ENCODE data around the gene DKK3.

DKK3 gene

GRCh38 chr11:11982461-11982860, 26.0 kb downstream of the DKK3 start:
- no peak for DNase-seq (ENCODE audit: low read depth, low spot score)

DNA sequence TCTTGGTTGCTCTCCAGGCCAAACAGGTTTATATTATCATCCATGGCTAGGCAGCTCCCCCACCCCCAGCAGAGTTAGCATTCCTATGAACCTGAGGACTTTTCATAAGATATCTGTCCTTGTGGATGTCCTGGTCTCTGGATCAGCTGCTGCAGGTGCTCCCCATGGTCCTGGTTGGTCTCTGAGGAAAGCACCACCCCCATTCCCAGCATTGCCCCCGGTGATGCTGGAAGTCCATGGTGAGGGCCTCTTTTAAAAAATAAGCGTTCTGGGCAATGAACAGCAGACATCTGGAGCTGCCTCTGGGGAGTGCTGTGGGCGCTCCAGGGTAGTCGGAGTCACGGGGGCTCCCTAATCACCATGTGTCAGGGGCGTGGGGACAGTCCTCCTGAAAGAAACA, 26.6 kb downstream of the DKK3 start:
- no peak for DNase-seq (ENCODE audit: low read depth, low spot score)

GRCh38 chr11:11981364-11981763, 27.1 kb downstream of the DKK3 start:
- no peak for DNase-seq (ENCODE audit: low read depth, low spot score)

- no peak for DNase-seq (ENCODE audit: low read depth, low spot score)
Observed at GRCh38 chr11:11980841-11981308, 27.6 kb downstream of the DKK3 start.

- DNase-seq (ENCODE audit: low read depth, low spot score), result no peak
Observed at GRCh38 chr11:11980200-11980599, 28.2 kb downstream of the DKK3 start.

DNA sequence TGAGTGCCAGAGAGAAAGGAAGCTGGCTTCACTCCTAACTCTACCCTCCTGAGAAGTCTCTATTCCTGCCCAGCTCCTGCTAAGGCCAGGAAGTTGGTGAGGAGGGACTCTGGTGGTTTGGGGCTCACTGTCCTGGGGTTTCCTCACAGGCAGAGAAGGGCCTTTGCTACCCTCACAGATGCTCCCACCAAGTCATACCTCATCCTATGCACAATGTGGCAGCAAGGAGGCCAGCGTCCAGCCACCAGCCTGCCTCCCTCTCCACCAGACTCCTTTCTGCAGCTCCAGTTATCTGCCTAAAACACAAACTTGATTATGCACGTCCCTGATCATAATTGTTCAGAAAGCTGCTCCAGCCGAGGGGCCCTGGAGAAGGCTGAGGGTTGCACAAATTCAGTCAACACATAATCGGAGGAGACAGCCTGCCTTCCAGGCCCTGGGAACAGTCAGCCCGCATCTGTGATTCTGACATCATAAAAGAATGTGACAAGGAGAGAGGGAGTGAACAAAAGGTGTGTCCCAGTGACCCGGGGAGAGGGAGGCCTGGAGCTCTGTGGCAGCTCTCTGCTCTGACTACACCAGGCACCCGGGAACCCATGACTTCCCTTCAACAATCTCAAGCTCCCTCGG, 28.8 kb downstream of the DKK3 start:
- no peak for DNase-seq (ENCODE audit: low read depth, low spot score)

DNA sequence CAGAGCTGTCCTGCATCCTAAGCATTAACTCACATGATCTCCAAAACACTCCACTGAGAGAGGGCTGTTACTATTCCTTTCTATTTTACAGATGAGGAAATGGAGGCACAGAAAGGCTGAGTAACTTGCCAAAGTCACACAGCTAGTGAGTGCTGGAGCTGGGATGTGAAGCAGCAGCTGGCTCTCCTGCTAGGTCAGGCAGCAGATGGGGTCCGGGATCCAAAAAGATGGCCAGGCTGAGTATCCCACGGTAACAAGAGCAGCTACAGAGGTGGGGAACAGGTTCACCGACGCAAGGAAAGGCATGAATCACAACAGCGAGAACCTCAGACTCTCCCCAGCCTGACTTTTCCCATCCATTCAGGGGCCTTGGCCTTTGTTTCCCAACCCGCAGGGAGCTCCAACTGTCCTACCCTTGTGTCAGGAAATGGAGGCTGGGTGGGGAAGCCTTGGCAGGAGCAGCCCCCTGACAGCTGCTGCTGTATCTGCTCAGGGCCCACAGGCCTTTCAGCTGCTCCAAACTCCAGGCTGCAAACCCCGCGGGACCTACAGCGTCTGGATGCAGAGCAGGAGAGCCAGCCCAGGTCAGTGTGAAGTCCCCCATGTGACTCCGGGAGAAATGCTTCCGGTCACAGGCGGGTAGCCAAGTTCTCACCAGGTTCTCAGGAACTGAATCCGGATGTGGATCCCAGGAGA, 29.5 kb downstream of the DKK3 start:
- DNase-seq (ENCODE audit: low read depth, low spot score), result peak; percentile 88

GRCh38 chr11:11978098-11978637, 30.3 kb downstream of the DKK3 start:
- no peak for DNase-seq (ENCODE audit: low read depth, low spot score)

GRCh38 chr11:11977206-11977938, 31.1 kb downstream of the DKK3 start:
- DNase-seq (ENCODE audit: low read depth, low spot score), result no peak

DNA sequence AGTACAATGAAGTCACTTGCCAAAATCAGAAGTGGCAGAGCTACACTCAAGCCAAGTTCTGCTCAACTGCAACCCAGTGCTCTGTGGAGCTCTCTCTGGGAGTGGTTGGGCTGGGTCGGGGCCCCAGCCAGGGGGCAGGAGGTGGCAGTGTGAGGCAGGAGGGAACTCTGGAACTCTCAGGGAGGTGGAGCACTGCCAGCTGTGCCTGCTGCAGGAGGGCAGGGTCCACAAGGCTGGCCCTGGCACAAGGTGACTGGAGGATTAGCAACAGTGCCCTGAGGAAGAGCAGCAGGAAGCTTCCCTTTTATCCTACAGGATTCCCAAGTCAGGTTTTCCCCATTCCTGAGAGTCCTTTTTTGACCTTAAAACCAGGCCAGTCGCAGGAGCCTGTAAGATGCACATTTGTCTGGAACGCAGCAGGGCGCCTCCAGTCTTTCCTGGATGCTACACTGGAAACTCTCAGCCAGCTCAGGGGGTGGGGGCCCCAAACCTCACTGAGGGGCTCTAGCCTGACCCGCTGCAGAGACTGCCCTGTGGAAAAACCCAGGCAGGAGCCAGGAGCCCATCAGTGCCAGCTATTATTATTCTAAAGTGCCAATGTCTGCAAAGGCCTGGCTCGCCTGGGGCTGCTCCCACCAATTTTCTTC, 31.8 kb downstream of the DKK3 start:
- DNase-seq (ENCODE audit: low read depth, low spot score), result no peak

GRCh38 chr11:11975201-11976092, 33.0 kb downstream of the DKK3 start:
- no peak for DNase-seq (ENCODE audit: low read depth, low spot score)

DNA sequence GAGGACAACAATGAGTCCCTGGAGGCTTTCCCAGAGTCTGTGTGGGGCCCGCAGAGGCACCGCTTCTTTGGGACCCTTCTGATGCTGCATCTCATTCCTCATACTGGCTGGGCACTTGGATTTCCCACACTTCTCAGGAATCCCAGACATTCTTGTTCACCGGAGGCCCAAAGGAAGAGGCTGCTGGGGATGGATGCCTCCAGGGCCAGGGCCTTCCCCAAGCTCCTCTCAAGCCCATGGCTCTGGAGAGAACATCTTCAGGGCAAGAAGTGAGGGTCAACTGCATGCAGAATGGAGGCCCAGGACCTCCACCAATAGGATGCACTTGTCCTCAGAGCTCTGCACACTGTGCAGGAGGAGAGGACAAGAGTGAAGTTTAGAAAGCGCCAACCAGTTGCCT, 34.6 kb downstream of the DKK3 start:
- no peak for DNase-seq (ENCODE audit: low read depth, low spot score)

DNA sequence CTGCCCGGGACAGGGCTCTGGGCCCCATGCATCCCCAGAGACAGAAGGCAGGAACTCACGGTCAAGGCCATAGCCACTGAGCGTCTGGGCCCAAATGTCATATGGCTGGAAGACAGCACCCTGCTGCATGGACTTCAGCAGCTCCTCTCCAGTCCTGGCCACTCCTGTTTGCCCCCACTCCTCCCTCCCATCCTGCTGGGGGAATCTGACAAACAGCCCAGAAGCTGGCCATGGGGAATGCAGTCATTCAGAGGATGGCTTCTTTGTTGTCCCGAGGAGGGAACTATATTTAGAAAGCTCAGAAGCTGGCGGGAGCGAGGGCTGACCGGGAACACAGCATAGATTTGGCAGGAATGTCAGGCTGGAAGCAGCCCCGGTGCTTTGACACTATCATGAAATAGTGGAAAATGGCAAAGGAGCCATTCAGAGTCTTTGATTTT, 35.0 kb downstream of the DKK3 start:
- DNase-seq (ENCODE audit: low read depth, low spot score), result no peak

- DNase-seq (ENCODE audit: low read depth, low spot score), result no peak
Observed at GRCh38 chr11:11972730-11973341, 35.6 kb downstream of the DKK3 start.

DNA sequence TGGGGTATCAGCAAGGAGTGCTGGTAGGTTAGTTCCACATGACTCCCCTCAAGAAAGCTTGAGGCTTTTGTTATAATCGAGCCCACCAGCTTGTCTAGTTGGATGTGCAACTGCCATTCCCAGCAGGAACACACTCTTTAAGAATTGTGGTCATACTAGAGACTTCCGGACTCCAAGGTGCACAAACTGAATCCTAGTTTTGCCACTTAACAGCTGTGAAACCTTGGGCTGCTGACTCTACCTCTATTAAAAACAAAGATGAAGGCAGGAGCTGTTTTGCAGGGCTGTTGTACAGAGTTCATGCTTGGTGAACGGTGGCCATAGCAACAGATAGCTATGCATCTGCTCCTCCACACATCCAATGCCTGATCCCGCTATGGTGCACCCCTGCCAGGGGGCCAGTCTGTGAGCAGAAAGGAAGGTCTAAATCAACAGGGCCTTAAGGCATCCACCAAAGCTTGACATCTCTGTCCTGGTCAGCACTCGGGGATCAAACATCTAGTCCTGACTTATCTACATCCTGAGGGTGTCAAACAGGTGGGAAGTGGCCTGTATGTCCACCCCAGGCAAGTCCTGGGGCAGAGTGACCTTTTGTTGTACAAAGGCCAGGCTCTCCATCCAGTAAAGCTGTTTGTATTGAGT, 36.4 kb downstream of the DKK3 start:
- no peak for DNase-seq (ENCODE audit: low read depth, low spot score)

- DNase-seq (ENCODE audit: low read depth, low spot score), result no peak
Observed at GRCh38 chr11:11970556-11970955, 37.9 kb downstream of the DKK3 start.

GRCh38 chr11:11969380-11970215, 38.8 kb downstream of the DKK3 start:
- no peak for DNase-seq (ENCODE audit: low read depth, low spot score)

DNA sequence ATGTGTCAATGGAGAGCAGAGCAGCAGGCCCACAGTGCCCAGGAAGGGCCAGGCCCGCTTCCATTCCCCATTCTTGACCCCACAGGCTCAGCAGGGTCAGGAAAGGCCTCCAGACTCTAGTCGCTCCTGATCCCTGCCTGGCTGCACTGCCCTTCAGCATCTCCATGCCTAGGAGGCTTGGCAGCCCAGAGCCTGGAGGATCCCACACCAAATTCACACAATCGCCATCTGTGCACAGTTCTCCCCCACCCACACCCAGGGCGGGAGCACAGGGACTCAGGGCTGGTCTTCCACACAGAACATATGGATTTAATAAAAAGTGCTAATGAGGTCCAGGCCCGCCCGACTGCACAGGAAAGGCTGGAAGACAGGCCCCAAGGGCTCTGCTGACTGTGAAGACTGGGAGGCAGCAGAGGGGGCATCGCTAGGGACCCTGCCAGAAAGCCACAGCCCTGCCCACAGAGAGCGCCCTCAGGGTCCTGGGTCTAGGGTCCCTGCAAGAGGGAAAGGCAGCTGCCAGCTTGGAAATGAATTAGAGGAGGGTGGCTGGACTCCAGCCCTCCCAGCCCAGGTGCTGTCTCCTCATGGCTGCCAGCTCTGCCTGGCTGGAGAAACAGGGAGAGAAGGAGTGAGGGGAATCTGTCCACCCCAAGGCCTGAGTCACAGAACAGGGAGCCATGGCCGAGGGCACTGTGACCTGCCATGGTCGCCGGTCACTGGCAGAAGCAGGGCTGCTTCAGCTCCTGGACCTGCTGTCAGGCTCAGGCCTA, 39.7 kb downstream of the DKK3 start:
- no peak for DNase-seq (ENCODE audit: low read depth, low spot score)
